Measurements from ENCODE around the gene HDAC4. TPM values are rescaled to one million over a fixed set of nuclear protein-coding genes. Genes with fewer than 3 reads are reported as not detected.

Gene HDAC4
- total and polyA plus RNA-seq, 2 experiments from 2014 or later = 8.1 to 41.8 TPM

DNA sequence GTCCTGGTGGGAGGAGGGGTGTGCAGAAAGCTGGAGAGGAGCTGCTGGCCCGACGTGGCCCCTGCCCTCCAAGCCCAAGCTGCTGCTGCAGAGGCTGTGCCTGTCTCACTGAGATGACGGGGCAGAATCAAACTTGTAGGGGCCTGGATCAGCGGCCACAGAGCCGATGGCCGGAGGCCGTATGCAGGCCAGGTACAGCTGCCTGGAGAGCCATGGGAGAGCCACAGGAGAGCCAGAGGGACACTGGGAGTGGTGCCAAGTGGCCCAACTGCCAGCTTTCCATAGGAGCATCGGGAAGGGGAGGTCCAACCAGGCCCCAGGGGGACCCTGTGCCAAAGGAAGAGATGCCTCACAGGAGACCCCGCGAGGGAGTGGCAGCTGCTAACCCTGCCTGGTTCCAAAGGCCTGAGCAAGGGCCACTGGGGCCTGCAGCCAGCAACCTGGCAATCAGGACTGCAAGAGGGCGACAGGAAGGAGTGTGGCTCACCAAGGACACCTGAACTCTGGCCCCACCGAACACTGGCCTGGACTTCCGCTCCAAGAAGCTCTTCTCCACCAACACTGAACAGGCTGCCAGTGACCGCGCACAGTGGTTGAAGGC lies 70.7 kb downstream of the HDAC4 start (continued):
- TF ChIP-seq CTCF (conservative IDR thresholded peaks at IDR 0.05; ENCODE audit: low read depth in 2 of 2) = no peak
- TF ChIP-seq, protein P1, sequence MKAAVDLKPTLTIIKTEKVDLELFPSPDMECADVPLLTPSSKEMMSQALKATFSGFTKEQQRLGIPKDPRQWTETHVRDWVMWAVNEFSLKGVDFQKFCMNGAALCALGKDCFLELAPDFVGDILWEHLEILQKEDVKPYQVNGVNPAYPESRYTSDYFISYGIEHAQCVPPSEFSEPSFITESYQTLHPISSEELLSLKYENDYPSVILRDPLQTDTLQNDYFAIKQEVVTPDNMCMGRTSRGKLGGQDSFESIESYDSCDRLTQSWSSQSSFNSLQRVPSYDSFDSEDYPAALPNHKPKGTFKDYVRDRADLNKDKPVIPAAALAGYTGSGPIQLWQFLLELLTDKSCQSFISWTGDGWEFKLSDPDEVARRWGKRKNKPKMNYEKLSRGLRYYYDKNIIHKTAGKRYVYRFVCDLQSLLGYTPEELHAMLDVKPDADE (IDR thresholded peaks at IDR 0.05) = no peak

DNA sequence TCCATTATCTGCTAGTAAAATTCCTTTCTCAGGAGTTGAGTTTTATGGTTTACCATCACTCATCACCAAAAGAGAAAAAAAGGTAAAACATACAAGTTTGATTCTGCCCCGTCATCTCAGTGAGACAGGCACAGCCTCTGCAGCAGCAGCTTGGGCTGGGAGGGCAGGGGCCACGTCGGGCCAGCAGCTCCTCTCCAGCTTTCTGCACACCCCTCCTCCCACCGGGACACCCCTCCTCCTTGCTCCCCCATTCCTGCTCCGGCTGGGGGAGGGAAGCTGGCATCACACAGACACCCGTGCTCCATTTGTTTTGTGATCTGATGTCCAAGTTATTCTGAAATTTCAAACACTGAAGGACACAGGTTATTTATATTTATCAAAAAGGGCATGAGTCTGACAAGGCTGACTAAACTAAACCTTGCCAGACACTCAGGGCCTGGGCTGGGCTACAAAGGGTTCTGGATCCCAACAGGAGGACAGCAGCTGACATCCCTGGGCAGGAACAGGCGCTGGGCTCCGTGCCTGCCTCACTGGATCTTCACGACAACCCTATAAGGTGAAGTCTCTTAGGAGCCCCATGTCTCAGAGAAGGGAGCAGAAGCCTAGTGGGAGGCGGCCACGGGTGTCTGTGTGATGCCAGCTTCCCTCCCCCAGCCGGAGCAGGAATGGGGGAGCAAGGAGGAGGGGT lies 71.4 kb downstream of the HDAC4 start:
- Mint-ChIP-seq H3K9me3 (no peaks in the 10 kb centered on the region), H3K27me3 (ENCODE audit: insufficient read depth, low read depth, poor library complexity) (peaks cover 4% of the 10 kb centered on the region), H3K36me3 (ENCODE audit: low read depth) (no peaks in the 10 kb centered on the region; the same call in 2 of the 3 replicates), H3K27ac (peak overlapping the region; percentile 77), H3K4me1 (peaks cover 42% of the 10 kb centered on the region), H3K4me3 (no peak overlapping the region)
- Histone ChIP-seq H3K4me2 (no peak overlapping the region), H3F3A (replicated peaks; ENCODE audit: low read depth) (no peaks in the 10 kb centered on the region), H3K36me3 (ENCODE audit: insufficient read depth) (no peaks in the 10 kb centered on the region), H3K79me2 (replicated peaks; ENCODE audit: insufficient read depth) (peaks cover 92% of the 10 kb centered on the region), H3K4me1 (ENCODE audit: insufficient read depth) (peaks cover 9% of the 10 kb centered on the region; the same call in 1 of the 2 replicates), H3K4me3 (no peak overlapping the region), H2AFZ (no peak overlapping the region), H3K27ac (ENCODE audit: low read depth) (0 out of 2 replicates have a peak overlapping the region, but pooled peaks have one; percentile 63), H4K20me1 (replicated peaks; ENCODE audit: insufficient read depth) (peaks cover 4% of the 10 kb centered on the region; the same call in 1 of the 2 replicates), H3K9me2 (ENCODE audit: insufficient read depth) (no peaks in the 10 kb centered on the region), H3K27me3 (ENCODE audit: insufficient read depth) (no peaks in the 10 kb centered on the region)
- DNase-seq (ENCODE audit: low spot score) = no peak
- ATAC-seq = peak; percentile 11
- TF ChIP-seq STAT1 (IDR thresholded peaks at IDR 0.05; ENCODE audit: unreplicated experiment) (no peak), CTCF (conservative IDR thresholded peaks at IDR 0.05; ENCODE audit: low read depth in 2 of 2) (no peak), REST (IDR thresholded peaks at IDR 0.05; ENCODE audit: unreplicated experiment) (no peak), CREB1 (CRISPR knock-in tag; IDR thresholded peaks at IDR 0.05; ENCODE audit: low read depth) (no peak), NANOG (IDR thresholded peaks at IDR 0.05; ENCODE audit: borderline replicate concordance) (no peak), ZNF114 (CRISPR knock-in tag; IDR thresholded peaks at IDR 0.05) (no peak)
- TF ChIP-seq, protein P1 (IDR thresholded peaks at IDR 0.05) = no peak

All from GM23338 (cell line).